ENCODE data around the gene ITGB3.

ITGB3 gene

GRCh38 chr17:47335101-47335936, 81.7 kb downstream of the ITGB3 start:
- no peak for DNase-seq (ENCODE audit: low read depth, low spot score)

DNA sequence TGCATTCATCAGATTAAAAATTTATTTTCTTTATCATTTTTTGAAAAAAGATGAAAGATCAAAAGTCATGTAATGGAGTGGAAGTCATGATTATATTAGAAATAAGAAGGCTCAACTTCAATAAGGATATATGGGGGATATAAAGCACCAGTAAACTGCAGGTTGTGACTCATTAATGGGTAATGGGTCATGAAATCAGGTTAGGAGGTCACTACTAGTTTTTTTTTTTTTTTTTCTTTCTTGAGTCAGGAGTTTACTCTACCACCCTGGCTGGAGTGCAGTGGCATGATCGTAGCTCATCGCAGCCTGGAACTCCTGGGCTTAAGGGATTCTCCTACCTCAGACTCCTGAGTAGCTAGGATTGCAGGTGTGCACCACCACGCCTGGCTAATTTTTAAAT, 84.4 kb downstream of the ITGB3 start:
- no peak for DNase-seq (ENCODE audit: low read depth, low spot score)

DNA sequence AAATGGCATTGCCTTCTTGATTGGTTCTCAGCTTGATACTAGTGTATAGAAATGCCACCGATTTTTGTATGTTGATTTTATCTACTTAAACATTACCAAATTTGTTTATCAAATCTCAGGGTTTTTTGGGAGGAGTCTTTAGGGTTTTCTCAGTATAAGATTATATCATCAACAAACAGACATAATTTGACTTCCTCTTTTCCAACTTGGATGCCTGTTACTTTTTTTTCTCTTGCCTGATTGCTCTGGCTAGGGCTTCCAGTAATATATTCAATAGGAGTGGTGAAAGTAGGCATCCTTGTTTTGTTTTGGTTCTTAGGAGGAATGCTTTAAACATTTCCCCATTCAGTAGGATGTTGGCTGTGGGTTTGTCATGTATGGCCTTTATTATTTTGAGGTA, 99.2 kb downstream of the ITGB3 start:
- DNase-seq (ENCODE audit: low read depth, low spot score): no peak

- DNase-seq (ENCODE audit: low read depth, low spot score): no peak
Observed at GRCh38 chr17:47358652-47359051, 105.0 kb downstream of the ITGB3 start.
